Calu3 (cell line): ENCODE measurements around the gene LRP2. TPM values are rescaled to one million over a fixed set of nuclear protein-coding genes. Genes with fewer than 3 reads are reported as not detected.
"Not testable (repeated sequence)": the region's sequence is repeated elsewhere in the genome, so short reads cannot be mapped to it uniquely, and the experiment has no call there.

ENCODE experiments used
- BruUV-seq: library from RNA; stranded (reverse); fragments of 400-500 nt; replicated peaks from 2 replicates; lab custom pipeline; 2021; lab: Mats Ljungman, UMichigan
- CTCF ChIA-PET: fragments of 300-600 bp; sonication (Branson Sonifier 250); formaldehyde crosslinking; loops from one replicate; lab custom pipeline; 2022; ENCODE audit warnings: antibody characterized with exemption; lab: Charles Lee
- DNase-seq: peaks from one replicate; pipeline ENCODE4 v3.0.0; 2022
- H3K27ac Mint-ChIP-seq: one replicate; pipeline ENCODE4 v1.8.0; 2022; ENCODE audit warnings: mixed read lengths; ENCODE audit not compliant: unreplicated experiment
- H3K27me3 Mint-ChIP-seq: one replicate; pipeline ENCODE4 v1.8.0; 2022; ENCODE audit warnings: mixed read lengths; ENCODE audit not compliant: unreplicated experiment
- H3K36me3 Mint-ChIP-seq: one replicate; pipeline ENCODE4 v1.8.0; 2022; ENCODE audit warnings: mild to moderate bottlenecking, moderate library complexity, mixed read lengths; ENCODE audit not compliant: insufficient read depth, unreplicated experiment
- H3K4me1 Mint-ChIP-seq: one replicate; pipeline ENCODE4 v1.8.0; 2022; ENCODE audit warnings: mild to moderate bottlenecking, low read depth, mixed read lengths; ENCODE audit not compliant: unreplicated experiment
- H3K4me3 Mint-ChIP-seq: one replicate; pipeline ENCODE4 v1.8.0; 2022; ENCODE audit warnings: mild to moderate bottlenecking, low read depth, moderate library complexity, mixed read lengths; ENCODE audit not compliant: unreplicated experiment
- H3K9me3 Mint-ChIP-seq: one replicate; pipeline ENCODE4 v1.8.0; 2022; ENCODE audit warnings: low read depth, mixed read lengths; ENCODE audit not compliant: unreplicated experiment
- intact Hi-C: fragments of 100-400 bp; cut with micrococcal nuclease; formaldehyde crosslinking; loops from one replicate; pipeline ENCODE4 v1.10.0; 2022; ENCODE audit not compliant: unreplicated experiment
- total RNA-seq: library from RNA; stranded (reverse); gene quantifications from 2 replicates; pipeline ENCODE4 v1.2.3, GENCODE V29; 2022
- TF ChIP-seq, protein P1 (sequence below): fragments of 200-600 bp; IDR thresholded peaks from one replicate; pipeline ENCODE4 v1.8.0; 2022; ENCODE audit warnings: antibody characterized with exemption; ENCODE audit not compliant: unreplicated experiment

Gene LRP2
- total RNA-seq, 1 experiment from 2014 or later, result 0.66 TPM

DNA sequence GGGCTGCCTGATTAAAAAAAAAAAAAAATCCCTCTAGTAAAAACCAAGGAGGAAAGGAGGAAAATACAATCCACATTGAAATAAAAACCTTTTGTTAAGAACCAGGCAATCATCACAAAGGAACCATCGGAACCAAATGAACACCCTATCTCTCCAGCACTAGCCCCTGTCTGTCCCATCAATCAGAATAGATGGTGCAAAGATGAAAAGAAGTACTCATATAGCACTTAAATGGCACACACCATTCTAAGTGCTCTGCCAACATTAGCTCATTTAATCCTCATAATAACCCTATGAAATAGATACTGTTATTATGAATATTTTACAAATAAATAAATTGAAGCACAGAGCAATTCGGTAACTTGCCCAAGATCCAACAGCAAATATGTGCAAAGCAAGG, 38.5 kb downstream of the LRP2 start:
- CTCF ChIA-PET, result no interaction called here
- no peak overlapping the region for H3K27ac Mint-ChIP-seq
- no peaks in the 10 kb centered on the region for H3K4me1 Mint-ChIP-seq
- no peak for DNase-seq
- intact Hi-C loops, result no loop called here
- no peaks in the 10 kb centered on the region for H3K36me3 Mint-ChIP-seq
- H3K27me3 Mint-ChIP-seq, result peaks cover 41% of the 10 kb centered on the region
- no peaks in the 10 kb centered on the region for H3K9me3 Mint-ChIP-seq
- no peak overlapping the region for H3K4me3 Mint-ChIP-seq
- no TSS peak for BruUV-seq
- TF ChIP-seq, protein P1, sequence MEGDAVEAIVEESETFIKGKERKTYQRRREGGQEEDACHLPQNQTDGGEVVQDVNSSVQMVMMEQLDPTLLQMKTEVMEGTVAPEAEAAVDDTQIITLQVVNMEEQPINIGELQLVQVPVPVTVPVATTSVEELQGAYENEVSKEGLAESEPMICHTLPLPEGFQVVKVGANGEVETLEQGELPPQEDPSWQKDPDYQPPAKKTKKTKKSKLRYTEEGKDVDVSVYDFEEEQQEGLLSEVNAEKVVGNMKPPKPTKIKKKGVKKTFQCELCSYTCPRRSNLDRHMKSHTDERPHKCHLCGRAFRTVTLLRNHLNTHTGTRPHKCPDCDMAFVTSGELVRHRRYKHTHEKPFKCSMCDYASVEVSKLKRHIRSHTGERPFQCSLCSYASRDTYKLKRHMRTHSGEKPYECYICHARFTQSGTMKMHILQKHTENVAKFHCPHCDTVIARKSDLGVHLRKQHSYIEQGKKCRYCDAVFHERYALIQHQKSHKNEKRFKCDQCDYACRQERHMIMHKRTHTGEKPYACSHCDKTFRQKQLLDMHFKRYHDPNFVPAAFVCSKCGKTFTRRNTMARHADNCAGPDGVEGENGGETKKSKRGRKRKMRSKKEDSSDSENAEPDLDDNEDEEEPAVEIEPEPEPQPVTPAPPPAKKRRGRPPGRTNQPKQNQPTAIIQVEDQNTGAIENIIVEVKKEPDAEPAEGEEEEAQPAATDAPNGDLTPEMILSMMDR, result no peak

DNA sequence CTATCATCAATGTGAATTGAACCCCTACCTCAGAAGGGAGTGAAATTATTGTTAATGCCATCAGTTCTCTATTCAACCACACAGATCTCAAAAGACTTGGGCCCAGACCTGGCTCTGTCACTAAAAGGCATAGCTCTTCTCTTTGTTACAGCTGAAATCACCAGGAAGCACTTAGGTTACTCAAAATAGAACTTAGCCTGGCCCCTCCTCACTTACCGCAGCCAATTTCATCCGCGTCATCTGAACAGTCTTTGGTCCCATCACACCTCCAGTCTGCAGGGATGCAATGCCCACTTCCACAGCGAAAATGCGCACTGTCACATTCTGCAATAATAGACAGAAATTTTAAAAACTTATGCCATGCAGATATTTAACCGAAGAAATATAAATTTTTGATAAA, 41.8 kb downstream of the LRP2 start:
- no TSS peak for BruUV-seq
- no peak for DNase-seq
- H3K9me3 Mint-ChIP-seq, result no peaks in the 10 kb centered on the region
- H3K4me1 Mint-ChIP-seq, result no peaks in the 10 kb centered on the region
- H3K36me3 Mint-ChIP-seq, result no peaks in the 10 kb centered on the region
- H3K27me3 Mint-ChIP-seq, result peaks cover 50% of the 10 kb centered on the region
- H3K4me3 Mint-ChIP-seq, result no peak overlapping the region
- CTCF ChIA-PET, result no interaction called here
- no peak overlapping the region for H3K27ac Mint-ChIP-seq
- TF ChIP-seq, protein P1, result no peak
- intact Hi-C loops, result no loop called here

DNA sequence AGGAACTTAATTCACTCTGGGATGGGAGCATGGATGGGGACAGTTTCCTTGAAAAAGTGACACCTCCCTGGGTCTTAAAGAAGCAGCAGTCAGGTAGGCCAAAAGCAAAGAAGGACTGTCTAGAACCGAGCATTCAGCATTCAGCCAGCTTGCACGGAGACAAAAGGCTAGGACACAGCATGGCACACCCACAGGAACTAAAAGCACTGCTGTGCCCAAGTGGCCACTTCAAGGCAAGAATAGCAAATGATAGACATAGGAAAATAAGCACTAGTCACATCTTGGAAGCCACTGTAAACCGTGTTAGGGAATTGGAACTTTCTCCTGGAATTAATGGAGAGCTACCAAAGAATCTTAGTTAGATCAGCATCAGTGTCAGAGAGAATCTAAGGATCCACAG, 47.0 kb downstream of the LRP2 start:
- H3K36me3 Mint-ChIP-seq, result no peaks in the 10 kb centered on the region
- peaks cover 3% of the 10 kb centered on the region for H3K9me3 Mint-ChIP-seq
- intact Hi-C loops, result no loop called here
- DNase-seq, result no peak
- H3K4me1 Mint-ChIP-seq, result no peaks in the 10 kb centered on the region
- peaks cover 67% of the 10 kb centered on the region for H3K27me3 Mint-ChIP-seq
- no peak overlapping the region for H3K27ac Mint-ChIP-seq
- TF ChIP-seq, protein P1, result no peak
- H3K4me3 Mint-ChIP-seq, result no peak overlapping the region
- CTCF ChIA-PET, result interaction anchor here (0.6 kb wide), 1 partner anchor 290 kb away, joined by 3 read pairs; no protein-coding TSS in a partner anchor
- no TSS peak for BruUV-seq

DNA sequence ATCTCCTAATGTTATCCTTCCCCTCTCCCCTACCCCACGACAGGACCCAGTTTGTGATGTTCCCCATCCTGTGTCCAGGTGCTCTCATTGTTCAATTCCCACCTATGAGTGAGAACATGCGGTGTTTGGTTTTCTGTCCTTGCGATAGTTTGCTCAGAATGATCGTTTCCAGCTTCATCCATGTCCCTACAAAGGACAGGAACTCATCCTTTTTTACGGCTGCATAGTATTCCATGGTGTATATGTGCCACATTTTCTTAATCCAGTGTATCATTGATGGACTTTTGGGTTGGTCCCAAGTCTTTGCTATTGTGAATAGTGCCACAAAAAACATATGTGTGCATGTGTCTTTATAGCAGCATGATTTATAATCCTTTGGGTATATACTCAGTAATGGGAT, 54.0 kb downstream of the LRP2 start:
- H3K27me3 Mint-ChIP-seq, result peaks cover 35% of the 10 kb centered on the region
- CTCF ChIA-PET, H3K4me3 Mint-ChIP-seq, DNase-seq, H3K27ac Mint-ChIP-seq, H3K4me1 Mint-ChIP-seq, H3K36me3 Mint-ChIP-seq, H3K9me3 Mint-ChIP-seq, BruUV-seq, intact Hi-C loops: not testable (repeated sequence)

DNA sequence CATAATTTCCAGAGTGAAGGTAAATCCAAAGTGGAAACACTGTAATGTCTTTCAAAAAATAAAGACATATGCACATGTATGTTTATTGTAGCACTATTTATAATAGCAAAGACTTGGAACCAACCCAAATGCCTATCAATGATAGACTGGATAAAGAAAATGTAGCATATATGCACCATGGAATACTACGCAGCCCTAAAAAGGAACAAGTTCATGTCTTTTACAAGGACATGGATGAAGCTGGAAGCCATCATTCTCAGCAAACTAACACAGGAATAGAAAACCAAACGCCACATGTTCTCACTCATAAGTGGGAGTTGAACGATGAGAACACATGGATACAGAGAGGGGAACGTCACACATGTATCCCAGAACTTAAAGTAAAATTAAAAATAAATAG, 57.6 kb downstream of the LRP2 start:
- DNase-seq, intact Hi-C loops, H3K4me1 Mint-ChIP-seq, H3K27ac Mint-ChIP-seq, CTCF ChIA-PET, H3K36me3 Mint-ChIP-seq, H3K9me3 Mint-ChIP-seq, H3K4me3 Mint-ChIP-seq, BruUV-seq: not testable (repeated sequence)
- peaks cover 29% of the 10 kb centered on the region for H3K27me3 Mint-ChIP-seq
